Pancreas (tissue), 10 donors: ENCODE measurements around the gene ZNF451. TPM values are rescaled to one million over a fixed set of nuclear protein-coding genes. Genes with fewer than 3 reads are reported as not detected.

ENCODE experiments used
- ATAC-seq, 4 donors: fragments of 200-7000 bp; cut with Tn5 transposase; one replicate each; pipeline versions ENCODE4 v1.8.0 to v1.9.1; 2020; ENCODE audit warnings: mild to moderate bottlenecking in 4 of 4, moderate library complexity in 4 of 4
- DNase-seq, 6 donors: peaks; one replicate each; pipeline ENCODE4 v3.0.0-alpha.2; 2020
- FAIRE-seq: peaks from 2 replicates; lab custom pipeline; 2012; peaks lifted over from hg19 to GRCh38; lab: Jason Lieb, UNC
- H3K27ac ChIP-seq, 4 donors: fragments of 200-600 bp; sonication (generic); 1 replicate in 3 of 4; 2 replicates in 1 of 4; pipeline versions ENCODE4 v1.5.0 to v1.8.0; 2020
- H3K27me3 ChIP-seq, 4 donors: fragments of 200-600 bp; one replicate each; pipeline ENCODE4 v1.8.0; 2021
- H3K36me3 ChIP-seq, 3 donors: fragments of 200-600 bp; sonication (generic) in 1 of 3; one replicate each; pipeline versions ENCODE4 v1.5.0 to v1.8.0; 2020 to 2021
- H3K4me1 ChIP-seq, 3 donors: fragments of 200-600 bp; one replicate each; pipeline ENCODE4 v1.8.0; 2021
- H3K4me3 ChIP-seq, 4 donors: fragments of 200-600 bp; sonication (generic) in 2 of 4; one replicate each; pipeline versions ENCODE4 v1.5.0 to v1.8.0; 2020 to 2021
- H3K9me3 ChIP-seq, 4 donors: fragments of 200-600 bp; one replicate each; pipeline ENCODE4 v1.8.0; 2021
- CTCF ChIP-seq, 4 donors: fragments of 200-600 bp; sonication (generic) in 3 of 4; IDR thresholded peaks; one replicate each; pipeline versions ENCODE4 v1.5.0 to v1.8.0; 2021; ENCODE audit warnings: antibody characterized with exemption in 4 of 4
- WGBS, 2 donors: extraction: QIAGEN DNeasy Blood & Tissue Kit; methylation state at CpG; one replicate each; pipeline ENCODE4 v1.1.7; 2013; 5-methylcytosine and 5-hydroxymethylcytosine counted together
- intact Hi-C, 3 donors: fragments of 100-400 bp; cut with DNase I; formaldehyde crosslinking; loops; one replicate each; pipeline versions ENCODE4 v1.11.1 to v1.14.2; 2022
- polyA plus RNA-seq, 2 donors: library from polyadenylated mRNA; stranded (reverse); fragments of 200-250 nt; gene quantifications; one replicate each; pipeline ENCODE4 v1.2.3, GENCODE V29; 2013
- total RNA-seq, 6 donors: library from RNA; stranded (reverse); fragmentation: NEBNext Ultra II Directional in 4 of 6; extraction: Animal tissue kit (Norgen Biotek cat#: 25700) in 4 of 6; gene quantifications; one replicate each; pipeline versions ENCODE4 v1.2.1 to v1.2.4, GENCODE V29; 2021 to 2023
- donor health status: healthy with polysubstance abuse.
- donor health status: DM: no; HTN: no; CAD: no; lungs with moderate emphysema.
- donor health status: DM: no; HTN: no; CAD: no.
- donor health status: control.
- donor health status: control.
- donor health status: Bipolar disorder and iron deficiency.
- donor health status: DM: yes; HTN: yes; CAD: no.
- donor health status: DM: no; HTN: no; CAD: no.
- donor health status: DM: no; HTN: no; CAD: no.
- donor health status: DM: yes; HTN: yes; CAD: no.

ZNF451 gene
- total and polyA plus RNA-seq, 8 donors: 9.4 to 26.7 (median 18.3) TPM

GRCh38 chr6:57108691-57109090, 18.7 kb downstream of the ZNF451 start:
- intact Hi-C loops: no loop called here
- H3K36me3 ChIP-seq: no peaks in the 10 kb centered on the region
- TF ChIP-seq CTCF (IDR thresholded peaks at IDR 0.05): no peak
- peaks cover 3 to 12% (median 11%) of the 10 kb centered on the region in 3 donors for H3K4me1 ChIP-seq
- DNase-seq (no peak), ATAC-seq (no peak), FAIRE-seq (no peak)
- no peaks in the 10 kb centered on the region for H3K27me3 ChIP-seq
- no peak overlapping the region for H3K27ac ChIP-seq
- no peaks in the 10 kb centered on the region for H3K9me3 ChIP-seq
- 49 to 69% methylated on average over 1 of the region's 1 CpG for WGBS, 2 donors
- H3K4me3 ChIP-seq: no peak overlapping the region

GRCh38 chr6:57109880-57110279, 19.9 kb downstream of the ZNF451 start:
- no peaks in the 10 kb centered on the region for H3K9me3 ChIP-seq
- H3K4me1 ChIP-seq: peaks cover 3 to 12% (median 11%) of the 10 kb centered on the region in 3 donors
- intact Hi-C loops: no loop called here
- no peak overlapping the region for H3K4me3 ChIP-seq
- ATAC-seq (no peak), DNase-seq (no peak), FAIRE-seq (no peak)
- no peaks in the 10 kb centered on the region for H3K27me3 ChIP-seq
- no peak for TF ChIP-seq CTCF (IDR thresholded peaks at IDR 0.05)
- no peak overlapping the region for H3K27ac ChIP-seq
- H3K36me3 ChIP-seq: no peaks in the 10 kb centered on the region

- ATAC-seq (no peak), FAIRE-seq (no peak), DNase-seq (no peak)
- no peaks in the 10 kb centered on the region for H3K9me3 ChIP-seq
- 93 to 96% methylated on average over 6 of the region's 6 CpGs for WGBS, 2 donors
- H3K27me3 ChIP-seq: no peaks in the 10 kb centered on the region
- intact Hi-C loops: no loop called here
- no peak overlapping the region for H3K27ac ChIP-seq
- TF ChIP-seq CTCF (IDR thresholded peaks at IDR 0.05): no peak
- H3K4me3 ChIP-seq: no peak overlapping the region
- H3K4me1 ChIP-seq: no peaks in the 10 kb centered on the region
- no peaks in the 10 kb centered on the region for H3K36me3 ChIP-seq
Measured at GRCh38 chr6:57113105-57113504, 23.1 kb downstream of the ZNF451 start.

- intact Hi-C loops: no loop called here
- no peak for TF ChIP-seq CTCF (IDR thresholded peaks at IDR 0.05)
- H3K36me3 ChIP-seq: no peaks in the 10 kb centered on the region
- FAIRE-seq (no peak), DNase-seq (no peak), ATAC-seq (no peak)
- H3K4me1 ChIP-seq: no peaks in the 10 kb centered on the region
- H3K27ac ChIP-seq: no peak overlapping the region
- WGBS, 2 donors: 22 to 27% methylated on average over 1 of the region's 1 CpG
- H3K4me3 ChIP-seq: no peak overlapping the region
- H3K27me3 ChIP-seq: no peaks in the 10 kb centered on the region
- H3K9me3 ChIP-seq: no peaks in the 10 kb centered on the region
Measured at GRCh38 chr6:57116776-57117175, 26.8 kb downstream of the ZNF451 start.

- no peak for TF ChIP-seq CTCF (IDR thresholded peaks at IDR 0.05)
- Histone ChIP-seq H3K27ac (no peak overlapping the region), H3K9me3 (no peaks in the 10 kb centered on the region), H3K36me3 (no peaks in the 10 kb centered on the region), H3K4me3 (no peak overlapping the region), H3K27me3 (no peaks in the 10 kb centered on the region), H3K4me1 (no peaks in the 10 kb centered on the region)
- intact Hi-C loops: no loop called here
- DNase-seq (no peak), FAIRE-seq (no peak), ATAC-seq (no peak)
- WGBS, 2 donors: 85 to 90% methylated on average over 2 of the region's 2 CpGs
Measured at GRCh38 chr6:57117796-57118195, 27.8 kb downstream of the ZNF451 start.
